Measurements from ENCODE around the gene SON. TPM values are rescaled to one million over a fixed set of nuclear protein-coding genes. Genes with fewer than 3 reads are reported as not detected.

The SON gene
- total RNA-seq, 1 donor from 2014 or later: 249 TPM

GRCh38 chr21:33544451-33545195 is 1.8 kb downstream of the SON start:
- peak overlapping the region; percentile 97 for H3K4me3 Mint-ChIP-seq (ENCODE audit: unreplicated experiment)
- no peaks in the 10 kb centered on the region for H3K9me3 Mint-ChIP-seq (ENCODE audit: unreplicated experiment)
- H3K4me1 Mint-ChIP-seq (ENCODE audit: unreplicated experiment): peaks cover 39% of the 10 kb centered on the region
- peaks cover 12% of the 10 kb centered on the region for H3K36me3 Mint-ChIP-seq (ENCODE audit: unreplicated experiment)
- H3K27ac Mint-ChIP-seq (ENCODE audit: unreplicated experiment): peak overlapping the region; percentile 100
- H3K27me3 Mint-ChIP-seq (ENCODE audit: unreplicated experiment): no peaks in the 10 kb centered on the region
- DNase-seq (ENCODE audit: extremely low spot score, unreplicated experiment): no peak
- no peak for TF ChIP-seq CTCF (IDR thresholded peaks at IDR 0.05)

GRCh38 chr21:33546086-33546485 is 3.2 kb downstream of the SON start:
- peaks cover 29% of the 10 kb centered on the region for H3K4me1 Mint-ChIP-seq (ENCODE audit: unreplicated experiment)
- H3K36me3 Mint-ChIP-seq (ENCODE audit: unreplicated experiment): peaks cover 21% of the 10 kb centered on the region
- TF ChIP-seq CTCF (IDR thresholded peaks at IDR 0.05): no peak
- no peak overlapping the region for H3K27ac Mint-ChIP-seq (ENCODE audit: unreplicated experiment)
- DNase-seq (ENCODE audit: extremely low spot score, unreplicated experiment): no peak
- H3K27me3 Mint-ChIP-seq (ENCODE audit: unreplicated experiment): no peaks in the 10 kb centered on the region
- H3K9me3 Mint-ChIP-seq (ENCODE audit: unreplicated experiment): no peaks in the 10 kb centered on the region
- H3K4me3 Mint-ChIP-seq (ENCODE audit: unreplicated experiment): no peak overlapping the region

- Mint-ChIP-seq H3K36me3 (ENCODE audit: unreplicated experiment) (peaks cover 46% of the 10 kb centered on the region), H3K4me1 (ENCODE audit: unreplicated experiment) (peaks cover 13% of the 10 kb centered on the region), H3K27me3 (ENCODE audit: unreplicated experiment) (no peaks in the 10 kb centered on the region), H3K27ac (ENCODE audit: unreplicated experiment) (no peak overlapping the region), H3K9me3 (ENCODE audit: unreplicated experiment) (no peaks in the 10 kb centered on the region), H3K4me3 (ENCODE audit: unreplicated experiment) (no peak overlapping the region)
- no peak for DNase-seq (ENCODE audit: extremely low spot score, unreplicated experiment)
- no peak for TF ChIP-seq CTCF (IDR thresholded peaks at IDR 0.05)
Measured at GRCh38 chr21:33549848-33550771, 7.3 kb downstream of the SON start.

GRCh38 chr21:33550772-33551660 is 8.2 kb downstream of the SON start:
- no peak for TF ChIP-seq CTCF (IDR thresholded peaks at IDR 0.05)
- Mint-ChIP-seq H3K4me1 (ENCODE audit: unreplicated experiment) (peaks cover 12% of the 10 kb centered on the region), H3K9me3 (ENCODE audit: unreplicated experiment) (no peaks in the 10 kb centered on the region), H3K36me3 (ENCODE audit: unreplicated experiment) (peaks cover 51% of the 10 kb centered on the region), H3K27me3 (ENCODE audit: unreplicated experiment) (no peaks in the 10 kb centered on the region), H3K4me3 (ENCODE audit: unreplicated experiment) (no peak overlapping the region), H3K27ac (ENCODE audit: unreplicated experiment) (no peak overlapping the region)
- DNase-seq (ENCODE audit: extremely low spot score, unreplicated experiment): no peak

Measured in osteocyte (in vitro differentiated cells).